ENCODE data around the gene EYS.

Gene EYS

GRCh38 chr6:64696053-64696452, 1011.0 kb downstream of the EYS start:
- no peak overlapping the region for H3K4me3 ChIP-seq (ENCODE audit: low read length)
- no peak for DNase-seq (ENCODE audit: low read depth, low spot score)
- no peaks in the 10 kb centered on the region; the same call in 1 of the 2 replicates for H3K9me3 ChIP-seq (ENCODE audit: control insufficient read depth, insufficient read depth, low read length)
- H3K27ac ChIP-seq (ENCODE audit: low read length) = no peak overlapping the region
- no peaks in the 10 kb centered on the region for H3K4me1 ChIP-seq (ENCODE audit: control insufficient read depth, insufficient read depth, low read length)
- no CpG with 5 or more reads among the region's 1 CpG for WGBS (ENCODE audit: insufficient coverage, insufficient read length)
- H3K36me3 ChIP-seq (ENCODE audit: control insufficient read depth, insufficient read depth, low read length) = no peaks in the 10 kb centered on the region
- no peaks in the 10 kb centered on the region for H3K27me3 ChIP-seq (ENCODE audit: control insufficient read depth, insufficient read depth, low read length)

DNA sequence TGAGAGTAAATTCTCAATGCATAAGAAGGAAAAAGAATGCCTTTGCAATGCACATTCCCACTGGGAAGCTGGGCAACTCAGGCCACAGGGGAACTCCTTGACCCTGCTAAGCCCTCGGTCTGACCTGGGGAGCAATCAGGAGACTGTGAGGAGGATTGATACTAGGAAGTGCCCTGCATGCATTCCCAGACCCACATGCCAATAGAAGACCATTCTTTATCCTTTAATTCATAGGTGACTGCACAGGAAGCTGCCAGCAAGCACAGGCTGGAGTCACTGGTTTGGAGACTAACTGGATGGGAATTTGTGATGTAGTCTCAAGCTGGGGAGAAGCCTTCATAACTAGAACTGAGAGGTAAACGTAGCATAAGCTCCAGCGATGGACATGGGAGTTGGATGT, 1012.7 kb downstream of the EYS start:
- no peak for DNase-seq (ENCODE audit: low read depth, low spot score)
- Histone ChIP-seq H3K27ac (ENCODE audit: low read length) (no peak overlapping the region), H3K36me3 (ENCODE audit: control insufficient read depth, insufficient read depth, low read length) (no peaks in the 10 kb centered on the region), H3K4me3 (ENCODE audit: low read length) (no peak overlapping the region), H3K4me1 (ENCODE audit: control insufficient read depth, insufficient read depth, low read length) (no peaks in the 10 kb centered on the region), H3K9me3 (ENCODE audit: control insufficient read depth, insufficient read depth, low read length) (no peaks in the 10 kb centered on the region; the same call in 1 of the 2 replicates), H3K27me3 (ENCODE audit: control insufficient read depth, insufficient read depth, low read length) (no peaks in the 10 kb centered on the region)
- no CpG with 5 or more reads among the region's 3 CpGs for WGBS (ENCODE audit: insufficient coverage, insufficient read length)

DNA sequence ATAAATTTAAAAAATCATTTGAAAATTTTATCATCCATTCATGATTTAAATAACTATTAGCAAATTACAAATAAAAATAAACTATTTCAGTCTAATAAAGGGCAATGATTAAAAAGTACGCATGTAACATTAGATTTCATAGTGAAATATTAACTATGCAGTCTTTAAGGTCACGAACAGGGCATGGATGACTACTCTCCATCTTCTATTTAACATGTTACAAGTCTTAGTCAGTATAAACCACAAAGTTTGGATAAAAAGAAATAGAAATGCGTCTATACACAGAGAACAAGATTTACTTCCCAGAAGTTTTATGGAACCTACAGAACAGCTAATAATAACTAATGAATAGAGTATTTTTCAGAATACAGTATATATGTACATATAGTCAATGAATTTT, 1016.0 kb downstream of the EYS start:
- WGBS (ENCODE audit: insufficient coverage, insufficient read length) = no CpG with 5 or more reads among the region's 3 CpGs

GRCh38 chr6:64685401-64685800, 1021.6 kb downstream of the EYS start:
- DNase-seq (ENCODE audit: low read depth, low spot score) = no peak
- no CpG with 5 or more reads among the region's 2 CpGs for WGBS (ENCODE audit: insufficient coverage, insufficient read length)
- H3K4me1 ChIP-seq (ENCODE audit: control insufficient read depth, insufficient read depth, low read length) = no peaks in the 10 kb centered on the region
- H3K27me3 ChIP-seq (ENCODE audit: control insufficient read depth, insufficient read depth, low read length) = no peaks in the 10 kb centered on the region
- H3K36me3 ChIP-seq (ENCODE audit: control insufficient read depth, insufficient read depth, low read length) = no peaks in the 10 kb centered on the region
- no peak overlapping the region for H3K27ac ChIP-seq (ENCODE audit: low read length)
- no peak overlapping the region for H3K4me3 ChIP-seq (ENCODE audit: low read length)
- H3K9me3 ChIP-seq (ENCODE audit: control insufficient read depth, insufficient read depth, low read length) = no peaks in the 10 kb centered on the region

More for the DNA sequence above, 1016.0 kb downstream of the EYS start:
- H3K27ac ChIP-seq (ENCODE audit: low read length) = no peak overlapping the region
- H3K4me1 ChIP-seq (ENCODE audit: control insufficient read depth, insufficient read depth, low read length) = no peaks in the 10 kb centered on the region
- H3K9me3 ChIP-seq (ENCODE audit: control insufficient read depth, insufficient read depth, low read length) = no peaks in the 10 kb centered on the region; the same call in 1 of the 2 replicates
- H3K4me3 ChIP-seq (ENCODE audit: low read length) = no peak overlapping the region
- no peak for DNase-seq (ENCODE audit: low read depth, low spot score)
- H3K27me3 ChIP-seq (ENCODE audit: control insufficient read depth, insufficient read depth, low read length) = no peaks in the 10 kb centered on the region
- H3K36me3 ChIP-seq (ENCODE audit: control insufficient read depth, insufficient read depth, low read length) = no peaks in the 10 kb centered on the region

GRCh38 chr6:64683682-64684081, 1023.3 kb downstream of the EYS start:
- DNase-seq (ENCODE audit: low read depth, low spot score) = no peak
- H3K4me1 ChIP-seq (ENCODE audit: control insufficient read depth, insufficient read depth, low read length) = no peaks in the 10 kb centered on the region
- no peaks in the 10 kb centered on the region; the same call in 1 of the 2 replicates for H3K9me3 ChIP-seq (ENCODE audit: control insufficient read depth, insufficient read depth, low read length)
- H3K27ac ChIP-seq (ENCODE audit: low read length) = no peak overlapping the region
- WGBS (ENCODE audit: insufficient coverage, insufficient read length) = no CpG with 5 or more reads among the region's 8 CpGs
- no peak overlapping the region for H3K4me3 ChIP-seq (ENCODE audit: low read length)
- no peaks in the 10 kb centered on the region for H3K36me3 ChIP-seq (ENCODE audit: control insufficient read depth, insufficient read depth, low read length)
- no peaks in the 10 kb centered on the region for H3K27me3 ChIP-seq (ENCODE audit: control insufficient read depth, insufficient read depth, low read length)

GRCh38 chr6:64681416-64682160, 1025.4 kb downstream of the EYS start:
- Histone ChIP-seq H3K36me3 (ENCODE audit: control insufficient read depth, insufficient read depth, low read length) (no peaks in the 10 kb centered on the region), H3K9me3 (ENCODE audit: control insufficient read depth, insufficient read depth, low read length) (no peaks in the 10 kb centered on the region; the same call in 1 of the 2 replicates), H3K4me3 (ENCODE audit: low read length) (no peak overlapping the region), H3K4me1 (ENCODE audit: control insufficient read depth, insufficient read depth, low read length) (no peaks in the 10 kb centered on the region), H3K27me3 (ENCODE audit: control insufficient read depth, insufficient read depth, low read length) (no peaks in the 10 kb centered on the region), H3K27ac (ENCODE audit: low read length) (no peak overlapping the region)
- WGBS (ENCODE audit: insufficient coverage, insufficient read length) = no CpG with 5 or more reads among the region's 23 CpGs
- DNase-seq (ENCODE audit: low read depth, low spot score) = no peak

- Histone ChIP-seq H3K27ac (ENCODE audit: low read length) (no peak overlapping the region), H3K9me3 (ENCODE audit: control insufficient read depth, insufficient read depth, low read length) (no peaks in the 10 kb centered on the region; the same call in 1 of the 2 replicates), H3K4me1 (ENCODE audit: control insufficient read depth, insufficient read depth, low read length) (no peaks in the 10 kb centered on the region), H3K27me3 (ENCODE audit: control insufficient read depth, insufficient read depth, low read length) (no peaks in the 10 kb centered on the region), H3K36me3 (ENCODE audit: control insufficient read depth, insufficient read depth, low read length) (no peaks in the 10 kb centered on the region), H3K4me3 (ENCODE audit: low read length) (no peak overlapping the region)
- WGBS (ENCODE audit: insufficient coverage, insufficient read length) = no CpG with 5 or more reads among the region's 5 CpGs
- no peak for DNase-seq (ENCODE audit: low read depth, low spot score)
Measured at GRCh38 chr6:64680446-64680845, 1026.6 kb downstream of the EYS start.

GRCh38 chr6:64679416-64679815, 1027.6 kb downstream of the EYS start:
- WGBS (ENCODE audit: insufficient coverage, insufficient read length) = no CpG with 5 or more reads among the region's 2 CpGs
- H3K9me3 ChIP-seq (ENCODE audit: control insufficient read depth, insufficient read depth, low read length) = no peaks in the 10 kb centered on the region; the same call in 1 of the 2 replicates

DNA sequence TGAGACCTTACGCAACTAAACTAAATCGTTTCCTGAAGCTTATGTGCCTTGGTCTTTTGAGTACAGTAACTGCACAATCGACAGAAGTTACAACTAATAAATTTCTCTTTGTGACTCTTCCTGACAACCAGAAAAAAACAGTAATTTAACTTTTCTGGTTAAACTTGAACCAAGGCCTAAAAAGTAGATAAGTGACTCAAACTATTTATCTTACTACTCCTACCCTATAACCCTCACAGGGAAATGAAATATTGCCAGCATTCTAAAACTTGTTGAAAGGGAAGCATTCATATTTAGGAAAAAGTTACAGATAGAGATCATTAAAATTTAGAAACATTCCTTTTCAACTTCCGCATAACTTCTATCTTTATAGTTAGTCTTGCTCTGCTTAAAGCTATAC, 1034.4 kb downstream of the EYS start:
- no peak for DNase-seq (ENCODE audit: low read depth, low spot score)
- Histone ChIP-seq H3K27ac (ENCODE audit: low read length) (no peak overlapping the region), H3K9me3 (ENCODE audit: control insufficient read depth, insufficient read depth, low read length) (no peaks in the 10 kb centered on the region; the same call in 1 of the 2 replicates), H3K27me3 (ENCODE audit: control insufficient read depth, insufficient read depth, low read length) (no peaks in the 10 kb centered on the region), H3K4me1 (ENCODE audit: control insufficient read depth, insufficient read depth, low read length) (no peaks in the 10 kb centered on the region), H3K36me3 (ENCODE audit: control insufficient read depth, insufficient read depth, low read length) (no peaks in the 10 kb centered on the region), H3K4me3 (ENCODE audit: low read length) (no peak overlapping the region)
- WGBS (ENCODE audit: insufficient coverage, insufficient read length) = 100% methylated on average over 1 of the region's 4 CpGs

More at GRCh38 chr6:64679416-64679815, 1027.6 kb downstream of the EYS start:
- Histone ChIP-seq H3K27me3 (ENCODE audit: control insufficient read depth, insufficient read depth, low read length) (no peaks in the 10 kb centered on the region), H3K4me1 (ENCODE audit: control insufficient read depth, insufficient read depth, low read length) (no peaks in the 10 kb centered on the region), H3K27ac (ENCODE audit: low read length) (no peak overlapping the region), H3K36me3 (ENCODE audit: control insufficient read depth, insufficient read depth, low read length) (no peaks in the 10 kb centered on the region), H3K4me3 (ENCODE audit: low read length) (no peak overlapping the region)
- DNase-seq (ENCODE audit: low read depth, low spot score) = no peak

DNA sequence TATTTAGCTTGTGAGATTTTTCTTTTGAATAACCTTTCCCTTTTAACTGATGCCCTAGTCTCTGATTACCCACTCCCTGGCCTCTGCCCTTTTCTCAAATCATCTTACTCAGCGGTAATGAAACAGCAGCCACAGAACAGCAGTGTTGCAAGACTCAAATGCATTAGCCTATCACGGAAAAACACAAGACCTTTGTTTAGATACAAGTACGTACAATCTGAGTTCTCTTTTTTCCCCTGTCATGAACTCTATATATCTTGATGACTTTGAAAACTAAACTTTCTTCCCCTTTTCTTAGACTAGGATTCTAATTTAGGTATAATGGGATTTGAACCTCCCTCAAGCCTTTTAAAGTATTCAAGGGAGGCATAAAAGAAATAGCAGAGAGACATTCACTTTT, 1034.9 kb downstream of the EYS start:
- DNase-seq (ENCODE audit: low read depth, low spot score) = no peak
- H3K4me3 ChIP-seq (ENCODE audit: low read length) = no peak overlapping the region
- WGBS (ENCODE audit: insufficient coverage, insufficient read length) = no CpG with 5 or more reads among the region's 3 CpGs
- H3K27me3 ChIP-seq (ENCODE audit: control insufficient read depth, insufficient read depth, low read length) = no peaks in the 10 kb centered on the region
- H3K27ac ChIP-seq (ENCODE audit: low read length) = no peak overlapping the region
- no peaks in the 10 kb centered on the region for H3K36me3 ChIP-seq (ENCODE audit: control insufficient read depth, insufficient read depth, low read length)
- no peaks in the 10 kb centered on the region; the same call in 1 of the 2 replicates for H3K9me3 ChIP-seq (ENCODE audit: control insufficient read depth, insufficient read depth, low read length)
- H3K4me1 ChIP-seq (ENCODE audit: control insufficient read depth, insufficient read depth, low read length) = no peaks in the 10 kb centered on the region

GRCh38 chr6:64665137-64665536, 1041.9 kb downstream of the EYS start:
- no peak for DNase-seq (ENCODE audit: low read depth, low spot score)
- Histone ChIP-seq H3K9me3 (ENCODE audit: control insufficient read depth, insufficient read depth, low read length) (no peaks in the 10 kb centered on the region), H3K4me1 (ENCODE audit: control insufficient read depth, insufficient read depth, low read length) (no peaks in the 10 kb centered on the region), H3K27ac (ENCODE audit: low read length) (no peak overlapping the region), H3K4me3 (ENCODE audit: low read length) (no peak overlapping the region), H3K27me3 (ENCODE audit: control insufficient read depth, insufficient read depth, low read length) (no peaks in the 10 kb centered on the region), H3K36me3 (ENCODE audit: control insufficient read depth, insufficient read depth, low read length) (no peaks in the 10 kb centered on the region)
- no CpG with 5 or more reads among the region's 1 CpG for WGBS (ENCODE audit: insufficient coverage, insufficient read length)

Data from iPS DF 6.9 (cell line).